H1 (cell line): ENCODE data around the gene NBPF1. TPM values are rescaled to one million over a fixed set of nuclear protein-coding genes. Genes with fewer than 3 reads are reported as not detected.
A peak's percentile ranks its signal among the peaks of the same experiment; 100 is the strongest.
"Not testable (repeated sequence)": the region's sequence is repeated elsewhere in the genome, so short reads cannot be mapped to it uniquely, and the experiment has no call there.

Source experiments
- CTCF ChIA-PET: fragments of 300-600 bp; sonication (Branson Sonifier 250); formaldehyde crosslinking; loops from one replicate; lab custom pipeline; 2021; ENCODE audit not compliant: partially characterized antibody; lab: Charles Lee
- POLR2A ChIA-PET: fragments of 300-600 bp; sonication (Branson Sonifier 250); formaldehyde crosslinking; loops from one replicate; lab custom pipeline; 2021; ENCODE audit warnings: inconsistent platforms; ENCODE audit not compliant: partially characterized antibody; lab: Charles Lee
- DNase-seq, 2 experiments: peaks; one replicate each; pipeline versions ENCODE4 v3.0.0 to v3.0.0-alpha.2; 2010 to 2022; ENCODE audit warnings: low spot score in 2 of 2, low read depth in 1 of 2, mixed read lengths in 1 of 2
- FAIRE-seq: peaks from 2 replicates; lab custom pipeline; 2011; peaks lifted over from hg19 to GRCh38; lab: Jason Lieb, UNC
- H2AFZ ChIP-seq: 2 replicates; pipeline ENCODE4 v1.8.1; 2012; ENCODE audit warnings: low read length, inconsistent platforms
- H2AK5ac ChIP-seq: 2 replicates; pipeline ENCODE4 v1.6.1; 2013; ENCODE audit warnings: low read depth, low read length
- H2BK120ac ChIP-seq: replicated peaks from 2 replicates; pipeline ENCODE3; 2013; ENCODE audit warnings: low read depth, low read length, inconsistent platforms
- H2BK12ac ChIP-seq: 2 replicates; pipeline ENCODE4 v1.6.1; 2013; ENCODE audit warnings: low read depth, low read length
- H2BK15ac ChIP-seq: 2 replicates; pipeline ENCODE4 v1.6.1; 2013; ENCODE audit warnings: low read length
- H2BK20ac ChIP-seq: 2 replicates; pipeline ENCODE4 v1.6.1; 2013; ENCODE audit warnings: low read length
- H2BK5ac ChIP-seq: 2 replicates; pipeline ENCODE4 v1.6.1; 2013; ENCODE audit warnings: low read depth, low read length
- H3K14ac ChIP-seq: 2 replicates; pipeline ENCODE4 v1.6.1; 2013; ENCODE audit warnings: inconsistent platforms; ENCODE audit not compliant: insufficient read length
- H3K18ac ChIP-seq: 2 replicates; pipeline ENCODE4 v1.6.1; 2013; ENCODE audit warnings: low read length; ENCODE audit errors: extremely low read depth
- H3K23ac ChIP-seq: 2 replicates; pipeline ENCODE4 v1.6.1; 2013; ENCODE audit warnings: inconsistent platforms; ENCODE audit not compliant: insufficient read length
- H3K23me2 ChIP-seq: 2 replicates; pipeline ENCODE4 v1.6.1; 2013; ENCODE audit warnings: low read depth, low read length
- H3K27ac ChIP-seq: 2 replicates; pipeline ENCODE4 v1.6.1; 2011; ENCODE audit warnings: low read depth, low read length, inconsistent platforms
- H3K27me3 ChIP-seq, 4 experiments: replicated peaks in 1 of 4; 1 replicate in 1 of 4; 2 replicates in 3 of 4; pipeline versions ENCODE4 v1.6.1 to v1.8.1; 2011 to 2013; ENCODE audit warnings: low read length in 3 of 4, mild to moderate bottlenecking in 3 of 4, inconsistent platforms in 2 of 4, mixed read lengths in 2 of 4, moderate library complexity in 1 of 4; ENCODE audit not compliant: control insufficient read depth in 3 of 4, insufficient read depth in 3 of 4; ENCODE audit errors: extremely low read depth in 1 of 4
- H3K36me3 ChIP-seq, 4 experiments: 2 replicates each; pipeline versions ENCODE4 v1.6.1 to v1.8.1; 2011 to 2013; ENCODE audit warnings: mild to moderate bottlenecking in 4 of 4, low read length in 3 of 4, moderate library complexity in 2 of 4, control low read depth in 1 of 4, inconsistent platforms in 1 of 4; ENCODE audit not compliant: insufficient read depth in 4 of 4, control insufficient read depth in 2 of 4
- H3K4ac ChIP-seq: replicated peaks from 2 replicates; pipeline ENCODE3; 2013; ENCODE audit warnings: low read length, low read depth, mixed read lengths, inconsistent platforms; ENCODE audit not compliant: insufficient read length
- H3K4me1 ChIP-seq, 4 experiments: replicated peaks in 1 of 4; 1 replicate in 1 of 4; 2 replicates in 3 of 4; pipeline versions ENCODE4 v1.6.1 to v1.8.1; 2011 to 2013; ENCODE audit warnings: low read length in 3 of 4, inconsistent platforms in 2 of 4, mixed read lengths in 1 of 4; ENCODE audit not compliant: insufficient read depth in 4 of 4, control insufficient read depth in 3 of 4
- H3K4me2 ChIP-seq, 2 experiments: 2 replicates each; pipeline versions ENCODE4 v1.6.1 to v1.8.1; 2011 to 2013; ENCODE audit warnings: low read depth in 2 of 2, low read length in 2 of 2, control low read depth in 1 of 2, inconsistent platforms in 1 of 2, mild to moderate bottlenecking in 1 of 2; ENCODE audit not compliant: insufficient read depth in 1 of 2
- H3K4me3 ChIP-seq, 4 experiments: fragments of 200-600, 300-600 bp in 1 of 4; sonication (generic), shearing (Covaris generic), sonication (Bioruptor Twin) in 1 of 4; 2 replicates each; pipeline versions ENCODE4 v1.5.1 to v1.8.1; 2011 to 2016; ENCODE audit warnings: low read length in 4 of 4, low read depth in 3 of 4, control low read depth in 2 of 4, inconsistent platforms in 2 of 4, mild to moderate bottlenecking in 2 of 4, mixed read lengths in 1 of 4, moderate library complexity in 1 of 4; ENCODE audit not compliant: insufficient read depth in 2 of 4; ENCODE audit errors: extremely low read depth in 1 of 4
- H3K56ac ChIP-seq: replicated peaks from 2 replicates; pipeline ENCODE3; 2013; ENCODE audit warnings: low read depth, mild to moderate bottlenecking, mixed read lengths, low read length, inconsistent platforms; ENCODE audit not compliant: insufficient read length
- H3K79me1 ChIP-seq: 2 replicates; pipeline ENCODE4 v1.6.1; 2013; ENCODE audit warnings: low read depth, low read length, control low read depth
- H3K79me2 ChIP-seq, 2 experiments: 2 replicates each; pipeline versions ENCODE4 v1.6.1 to v1.8.1; 2012 to 2013; ENCODE audit warnings: low read length in 2 of 2, mild to moderate bottlenecking in 2 of 2, inconsistent platforms in 1 of 2; ENCODE audit not compliant: insufficient read depth in 2 of 2, control insufficient read depth in 1 of 2
- H3K9ac ChIP-seq, 4 experiments: replicated peaks in 1 of 4; 1 replicate in 1 of 4; 2 replicates in 3 of 4; pipeline versions ENCODE4 v1.6.1 to v1.8.1; 2011 to 2013; ENCODE audit warnings: low read depth in 3 of 4, low read length in 3 of 4, control low read depth in 2 of 4, mild to moderate bottlenecking in 2 of 4, moderate library complexity in 2 of 4, inconsistent platforms in 1 of 4; ENCODE audit errors: extremely low read depth in 1 of 4
- H3K9me3 ChIP-seq, 2 experiments: 2 replicates each; pipeline versions ENCODE4 v1.6.1 to v1.8.1; 2012 to 2013; ENCODE audit warnings: mild to moderate bottlenecking in 2 of 2, moderate library complexity in 2 of 2, control low read depth in 1 of 2, inconsistent platforms in 1 of 2, low read depth in 1 of 2, low read length in 1 of 2, mixed read lengths in 1 of 2; ENCODE audit not compliant: insufficient read depth in 2 of 2
- H4K20me1 ChIP-seq, 2 experiments: replicated peaks in 1 of 2; 2 replicates each; pipeline versions ENCODE3 to v1.8.1; 2011 to 2013; ENCODE audit warnings: inconsistent platforms in 2 of 2, low read length in 2 of 2, mild to moderate bottlenecking in 1 of 2; ENCODE audit not compliant: insufficient read depth in 2 of 2, control insufficient read depth in 1 of 2
- H4K5ac ChIP-seq: 2 replicates; pipeline ENCODE4 v1.6.1; 2013; ENCODE audit warnings: low read length, low read depth, mixed read lengths, inconsistent platforms; ENCODE audit not compliant: insufficient read length
- H4K8ac ChIP-seq: 2 replicates; pipeline ENCODE4 v1.8.0; 2013; ENCODE audit warnings: mild to moderate bottlenecking, moderate library complexity, low read length, inconsistent platforms; ENCODE audit not compliant: insufficient read depth; ENCODE audit errors: extremely low read depth
- H4K91ac ChIP-seq: replicated peaks from 2 replicates; pipeline ENCODE3; 2013; ENCODE audit warnings: low read length, mixed read lengths, inconsistent platforms; ENCODE audit not compliant: insufficient read length
- WGBS, 2 experiments: shearing (Covaris generic) in 1 of 2; methylation state at CpG; one replicate each; pipeline versions ENCODE4 v1.1.6 to v1.1.7; 2013 to 2015; ENCODE audit warnings: low lambda C conversion rate in 2 of 2, mixed read lengths in 2 of 2, inconsistent platforms in 1 of 2, low coverage in 1 of 2, missing lambda C conversion rate in 1 of 2; ENCODE audit not compliant: insufficient replicate concordance in 2 of 2, insufficient coverage in 1 of 2, insufficient read length in 1 of 2; ENCODE audit errors: extremely low coverage in 1 of 2, missing lambda C conversion rate in 1 of 2; 5-methylcytosine and 5-hydroxymethylcytosine counted together
- polyA plus RNA-seq, 7 experiments: library from polyadenylated mRNA; depleted of rRNA in 3 of 7; stranded (reverse) in 5 of 7; unstranded in 2 of 7; fragments of >200 nt in 5 of 7; fragments of 200-250 nt in 2 of 7; gene quantifications; 1 replicate in 5 of 7; 2 replicates in 1 of 7; 4 replicates in 1 of 7; pipeline versions ENCODE4 v1.2.1 to v1.2.3, GENCODE V29; 2011 to 2013; ENCODE audit warnings: missing spikeins in 2 of 7, mixed read lengths in 2 of 7
- total RNA-seq: library from RNA; stranded (reverse); fragmentation: NEBNext Ultra II Directional; extraction: Animal tissue kit (Norgen Biotek cat#: 25700); gene quantifications from 2 replicates; pipeline ENCODE4 v1.2.1, GENCODE V29; 2021

The NBPF1 gene
- total and polyA plus RNA-seq, 2 of the 8 experiments (the other 6 are each of a cell fraction or from before 2014, with no cell fraction given): 9.6 to 19.3 TPM

- not testable (repeated sequence) for H4K5ac ChIP-seq, H3K4me2 ChIP-seq, H3K18ac ChIP-seq, H3K79me1 ChIP-seq, H4K91ac ChIP-seq, H2BK12ac ChIP-seq, H3K56ac ChIP-seq, H3K14ac ChIP-seq, H2BK15ac ChIP-seq, H3K4me1 ChIP-seq, H3K9ac ChIP-seq, H2AFZ ChIP-seq, H4K20me1 ChIP-seq, H3K27ac ChIP-seq, H2BK20ac ChIP-seq, H3K4me3 ChIP-seq, H3K23me2 ChIP-seq, H3K4ac ChIP-seq, H3K27me3 ChIP-seq, H3K79me2 ChIP-seq, FAIRE-seq, H3K9me3 ChIP-seq, H3K23ac ChIP-seq, H2BK120ac ChIP-seq, H2AK5ac ChIP-seq
- CTCF ChIA-PET: interaction anchor here (0.9 to 20.3 kb wide), 19 partner anchors 8 to 350 kb away, joined by 3 to 611 read pairs (median 10); partner anchors contain the start of genes CROCC and NBPF1
- WGBS, 2 experiments: 85% methylated on average over 15 of the region's 15 CpGs; no CpG with 5 or more reads in 1 of the 2 experiments
- POLR2A ChIA-PET: interaction anchor here (0.7 to 1.3 kb wide), 3 partner anchors 9 to 273 kb away, joined by 3 read pairs; no protein-coding TSS in a partner anchor
- peaks cover 3 to 23% (median 13%) of the 10 kb centered on the region in 4 experiments; a peak in 4 of 8 replicates for H3K36me3 ChIP-seq
- H2BK5ac ChIP-seq: peak overlapping the region; percentile 3; the same call in 1 of the 2 replicates
- H4K8ac ChIP-seq: peak overlapping the region; percentile 7; the same call in 1 of the 2 replicates
- DNase-seq: peak in 1 of 2 experiments; percentile 66
These were observed 13.1 kb upstream of the NBPF1 start for GRCh38 chr1:16626409-16626983.
